HG03095 (cell line): ENCODE results near the gene PHC2.
"Not testable (repeated sequence)": the region's sequence is repeated elsewhere in the genome, so short reads cannot be mapped to it uniquely, and the experiment has no call there.

Experiments used
- ATAC-seq: cut with Tn5 transposase; IDR thresholded peaks from one replicate; pipeline ENCODE4 v1.9.1; 2021; ENCODE audit warnings: moderate library complexity; ENCODE audit not compliant: unreplicated experiment

Gene PHC2

GRCh38 chr1:33319949-33320618 lies 110.8 kb downstream of the PHC2 start:
- no peak for ATAC-seq

- ATAC-seq: no peak
Observed at GRCh38 chr1:33319186-33319948, 111.5 kb downstream of the PHC2 start.

DNA sequence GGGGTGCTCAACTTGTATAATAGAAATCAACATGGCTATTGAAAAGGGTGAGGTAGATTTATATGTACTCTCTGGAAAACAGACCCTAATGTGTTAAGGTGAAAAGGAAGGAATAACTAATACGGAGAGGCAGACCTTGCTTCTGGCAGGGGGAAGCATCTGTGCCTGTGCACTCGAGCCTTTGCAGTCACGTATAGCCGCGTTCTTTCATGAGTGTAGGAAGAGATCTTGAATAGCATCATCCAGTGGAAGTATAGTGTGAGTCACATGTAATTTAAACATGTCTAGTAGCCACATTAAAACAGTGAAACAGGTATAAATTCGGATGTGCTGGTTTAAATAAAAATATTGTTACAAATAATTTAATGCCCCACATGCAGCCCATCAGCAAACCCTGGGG lies 112.9 kb downstream of the PHC2 start:
- ATAC-seq: no peak

DNA sequence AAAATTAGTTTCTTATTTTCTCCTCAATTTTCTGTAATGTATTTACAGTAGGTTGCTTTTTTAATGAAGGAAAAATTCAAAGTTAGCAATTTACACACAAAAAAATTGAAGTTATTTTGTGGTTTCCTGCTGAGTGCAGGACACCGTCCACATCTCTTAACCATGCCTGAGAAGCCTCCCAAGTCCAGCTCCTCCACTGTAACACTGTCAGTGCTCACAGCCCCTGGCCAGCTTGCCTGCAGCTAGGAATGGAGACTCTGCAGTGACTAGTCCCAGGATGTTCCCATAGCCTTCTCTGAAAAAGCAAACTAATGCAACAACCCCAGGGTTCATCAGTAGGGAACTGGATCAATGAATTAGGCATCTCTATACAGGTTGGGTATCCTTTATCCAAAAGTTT lies 113.5 kb downstream of the PHC2 start:
- ATAC-seq: no peak

- no peak for ATAC-seq
Observed at GRCh38 chr1:33316601-33317000, 114.3 kb downstream of the PHC2 start.

GRCh38 chr1:33314416-33314815 lies 116.5 kb downstream of the PHC2 start:
- no peak for ATAC-seq

DNA sequence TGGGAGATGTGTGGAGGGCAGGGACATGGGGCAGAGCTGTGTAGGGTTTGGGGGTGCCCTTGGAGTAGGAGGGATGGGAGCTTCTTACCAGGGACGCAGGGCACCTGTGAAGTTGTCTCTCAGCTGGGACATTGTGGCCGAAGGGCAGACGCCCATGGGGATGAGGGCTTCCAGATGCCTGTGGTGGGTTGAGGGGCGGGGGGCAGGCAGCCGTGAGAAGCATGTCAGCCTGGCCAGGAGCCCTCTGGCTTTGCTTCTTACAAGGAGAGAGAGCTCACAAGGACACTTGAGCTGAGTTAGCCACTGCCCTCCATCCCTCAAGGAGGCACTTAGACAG lies 118.5 kb downstream of the PHC2 start:
- no peak for ATAC-seq

DNA sequence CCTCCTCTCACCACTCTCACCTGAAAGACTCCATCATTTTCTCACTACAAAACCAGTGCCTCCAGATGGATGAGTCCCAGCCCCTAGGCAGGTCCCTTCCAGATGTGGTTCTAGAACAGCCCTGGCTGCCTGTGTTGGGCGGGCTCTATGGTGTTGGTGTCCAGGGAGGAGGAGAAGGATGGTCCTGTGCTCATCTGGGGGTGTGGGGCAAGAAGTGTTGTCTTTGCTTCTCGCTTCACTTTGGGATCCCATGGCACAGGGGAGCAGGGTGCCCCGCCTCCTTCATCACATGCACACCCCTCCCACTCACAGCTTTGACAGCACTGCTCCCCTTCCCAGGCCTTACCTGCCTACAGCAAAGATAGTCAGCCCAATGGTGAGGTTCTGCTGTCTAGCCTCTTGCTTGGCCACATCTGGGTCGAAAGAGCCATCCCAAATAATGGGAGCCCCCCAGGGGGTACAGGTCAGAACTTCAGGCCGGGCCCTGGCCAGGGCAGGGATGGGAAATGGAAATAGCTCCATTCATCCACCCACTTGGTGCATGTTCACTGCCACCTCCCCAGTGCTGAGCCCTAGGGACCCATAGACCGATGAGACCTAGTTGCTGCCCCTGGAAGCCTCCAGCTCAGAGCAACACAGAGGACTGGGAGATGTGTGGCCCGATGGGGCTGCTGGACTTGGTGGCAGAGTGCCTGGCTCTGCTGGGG lies 119.0 kb downstream of the PHC2 start:
- ATAC-seq: no peak

GRCh38 chr1:33310702-33311101 lies 120.2 kb downstream of the PHC2 start:
- ATAC-seq: no peak

- not testable (repeated sequence) for ATAC-seq
Observed at GRCh38 chr1:33309351-33309750, 121.5 kb downstream of the PHC2 start.

DNA sequence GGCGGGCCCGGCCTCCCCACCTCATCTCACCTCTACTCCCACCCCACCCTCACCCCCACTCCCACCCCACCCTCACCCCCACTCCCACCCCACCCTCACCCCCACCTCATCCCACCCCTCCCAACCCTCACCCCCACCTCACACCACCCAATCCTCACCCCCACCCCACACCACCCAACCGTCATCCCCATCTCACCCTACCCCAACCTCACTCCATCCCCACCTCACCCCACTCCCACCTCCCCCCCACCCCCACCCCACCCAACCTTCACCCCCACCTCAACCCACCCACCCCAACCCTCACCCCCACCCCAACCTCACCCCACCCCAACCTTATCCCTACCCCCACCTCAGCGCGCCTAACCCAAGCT lies 123.4 kb downstream of the PHC2 start:
- ATAC-seq: no peak

DNA sequence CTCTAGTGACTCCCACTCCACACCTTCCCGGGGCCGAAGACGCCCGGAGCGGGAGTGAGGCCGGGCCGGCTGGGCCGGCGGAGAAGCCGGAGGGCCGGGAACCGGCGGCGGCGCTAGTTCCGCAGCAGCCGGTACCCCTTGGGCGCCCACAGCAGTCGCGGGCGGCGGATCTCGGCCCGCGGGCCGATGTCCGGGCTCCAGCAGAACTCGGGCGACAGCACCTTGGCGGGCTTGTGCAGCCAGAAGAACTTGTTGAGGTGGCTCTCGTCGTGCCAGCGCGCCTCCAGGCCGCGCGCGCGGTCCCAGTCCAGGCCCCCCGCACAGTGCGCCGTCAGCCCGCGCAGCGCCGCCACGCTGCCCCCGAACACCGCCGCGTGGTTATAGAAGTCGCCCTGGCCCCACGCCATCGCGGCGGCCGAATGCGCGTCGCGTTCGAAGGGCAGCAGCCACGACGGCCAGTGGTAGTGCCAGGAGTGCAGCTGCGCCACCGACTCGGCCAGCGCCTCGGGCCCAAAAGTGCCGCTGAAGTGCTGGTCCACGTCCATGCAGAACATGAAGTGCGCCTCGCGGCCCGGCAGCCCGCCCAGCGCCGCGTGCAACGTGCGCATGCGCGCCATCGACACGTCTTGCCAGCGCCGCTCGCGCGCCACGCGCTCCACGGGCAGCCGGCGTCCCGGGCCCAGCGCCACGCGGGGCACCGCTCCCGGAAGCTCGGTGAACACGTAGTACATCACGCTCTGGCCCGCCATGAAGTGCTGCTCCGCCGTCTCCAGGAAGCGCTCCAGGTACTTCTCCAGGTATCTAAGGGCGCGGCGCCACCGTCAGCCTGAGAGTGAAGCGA lies 124.0 kb downstream of the PHC2 start:
- no peak for ATAC-seq

- ATAC-seq: no peak
Observed at GRCh38 chr1:33305816-33306652, 124.9 kb downstream of the PHC2 start.

DNA sequence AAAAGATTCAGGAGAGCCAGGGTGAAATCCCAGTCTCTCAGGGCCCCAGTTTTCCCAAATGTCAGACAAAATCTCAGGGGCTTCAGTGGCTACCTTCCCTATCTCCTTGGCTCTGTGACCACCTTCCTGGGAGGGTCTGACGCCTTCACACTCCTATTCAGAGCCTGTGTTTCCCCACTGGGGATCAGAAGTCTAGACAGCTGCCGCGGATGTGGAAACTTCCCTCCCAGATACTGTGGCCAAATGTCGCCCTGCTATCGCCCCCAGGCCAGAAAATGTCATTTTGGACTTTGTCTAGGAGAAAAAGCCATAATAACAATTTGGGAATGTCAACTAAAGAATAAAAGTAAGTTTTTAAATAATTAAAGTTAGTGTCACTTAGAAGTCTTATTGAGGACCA lies 125.9 kb downstream of the PHC2 start:
- ATAC-seq: no peak

DNA sequence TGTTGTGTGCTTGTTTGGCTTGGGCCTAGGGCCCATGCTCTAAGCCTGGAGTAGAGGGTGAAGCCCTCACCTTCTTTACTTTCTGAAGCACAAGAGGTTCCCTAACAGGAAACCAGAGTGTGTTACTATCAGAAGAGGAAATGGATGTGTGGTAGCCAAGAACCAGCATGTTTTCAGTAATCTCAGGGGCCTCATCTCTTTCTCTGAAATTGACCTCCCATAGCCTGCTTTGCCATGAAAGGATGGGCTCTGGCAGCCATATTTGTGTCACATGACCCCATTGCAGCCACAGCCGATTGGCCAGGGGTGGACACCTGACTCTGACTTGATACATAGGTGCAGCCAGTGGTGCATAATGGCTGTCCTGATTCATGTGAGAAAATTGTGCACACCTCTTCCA lies 128.6 kb downstream of the PHC2 start:
- ATAC-seq: no peak

GRCh38 chr1:33301273-33301984 lies 129.5 kb downstream of the PHC2 start:
- no peak for ATAC-seq

DNA sequence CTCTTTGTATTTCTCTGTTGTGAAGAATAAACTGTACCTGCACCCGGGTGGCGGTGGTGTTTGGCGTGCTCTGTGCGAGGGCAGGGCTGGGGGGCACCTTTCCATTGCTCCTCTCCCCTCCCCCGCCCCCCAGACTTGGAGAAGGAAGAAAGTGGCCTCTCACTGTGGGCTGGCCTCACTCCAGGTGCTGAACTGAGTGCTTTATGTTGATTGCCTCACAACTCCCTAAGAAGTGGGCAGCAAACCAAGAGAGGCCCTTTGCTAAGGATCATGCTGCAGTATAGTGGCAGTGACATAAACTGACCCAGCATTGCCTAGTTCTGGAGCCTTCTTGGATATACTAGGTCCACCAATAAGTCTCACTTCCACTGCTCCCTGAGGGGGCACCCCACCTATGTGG lies 130.2 kb downstream of the PHC2 start:
- ATAC-seq: no peak

DNA sequence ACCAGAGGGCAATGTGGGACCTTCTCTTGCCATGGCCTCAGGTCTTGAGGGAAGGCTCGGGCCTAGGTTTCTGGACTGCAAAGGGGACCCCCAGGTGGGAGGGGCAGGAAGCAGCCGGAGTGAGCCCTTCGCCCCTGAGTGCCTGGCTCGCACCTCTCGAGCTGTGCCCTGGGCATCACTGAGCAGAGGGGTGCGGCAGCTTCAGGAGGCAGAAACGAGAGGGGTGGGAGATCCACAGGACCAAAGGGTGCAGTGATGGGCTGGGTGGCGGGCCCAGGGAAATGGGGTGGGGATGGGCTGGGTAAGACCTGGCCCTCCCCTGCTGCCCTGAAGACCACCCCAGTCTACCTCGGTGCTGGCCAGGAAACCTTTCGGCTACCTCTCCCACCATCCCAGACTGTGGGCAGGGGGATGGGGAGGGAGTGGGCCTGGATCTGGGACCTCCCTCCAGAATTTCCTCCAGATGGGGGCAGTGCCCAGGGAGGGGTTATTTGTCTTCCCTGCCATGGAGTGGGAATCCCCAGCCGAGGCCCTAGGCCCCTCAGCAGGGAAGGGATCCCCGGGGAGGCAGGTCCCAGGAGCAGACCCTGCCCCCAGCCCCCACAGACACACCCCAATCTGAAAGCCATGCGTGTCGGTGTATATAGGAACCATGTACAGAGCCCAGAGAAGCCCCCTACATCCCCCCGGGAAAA lies 131.3 kb downstream of the PHC2 start:
- no peak for ATAC-seq

- no peak for ATAC-seq
Observed at GRCh38 chr1:33298623-33299277, 132.1 kb downstream of the PHC2 start.
